A673 (cell line): ENCODE results near the gene PRUNE2.

ENCODE experiments used
- CTCF ChIP-seq: fragments of 300-800, 200-600 bp; sonication (generic); conservative IDR thresholded peaks from 2 replicates; pipeline ENCODE4 v1.5.1; 2017; ENCODE audit warnings: low read depth, mild to moderate bottlenecking, antibody characterized with exemption, low read length, moderate library complexity, mixed read lengths
- EZH2 ChIP-seq: fragments of 200-600 bp; sonication (generic); IDR thresholded peaks from 2 replicates; pipeline ENCODE4 v1.6.1; 2017; ENCODE audit warnings: borderline replicate concordance, low read depth, mild to moderate bottlenecking, mixed read lengths, antibody characterized with exemption, low read length; ENCODE audit not compliant: poor library complexity, severe bottlenecking

GRCh38 chr9:76690973-76691370 is 214.9 kb downstream of the PRUNE2 start:
- TF ChIP-seq CTCF (no peak), EZH2 (no peak)
